ENCODE results near the gene TSSK2.

GRCh38 chr22:19146215-19146968 lies 15.3 kb downstream of the TSSK2 start:
- TF ChIP-seq CTCF (IDR thresholded peaks at IDR 0.05; ENCODE audit: poor library complexity, severe bottlenecking) (no peak), POLR2AphosphoS5 (IDR thresholded peaks at IDR 0.05) (no peak), EP300 (conservative IDR thresholded peaks at IDR 0.05; ENCODE audit: poor library complexity, severe bottlenecking) (no peak), TAF1 (IDR thresholded peaks at IDR 0.05; ENCODE audit: low read depth) (no peak)

Data from neural cell (in vitro differentiated cells).